Hematopoietic multipotent progenitor cell treated with erythropoietin and hydrocortisone succinate and interleukin-3 and kit ligand, for 4 days (in vitro differentiated cells): ENCODE measurements around the gene PELO.

Experiments used
- DNase-seq: peaks from one replicate; pipeline ENCODE4 v3.0.0-alpha.2; 2015

The PELO gene

DNA sequence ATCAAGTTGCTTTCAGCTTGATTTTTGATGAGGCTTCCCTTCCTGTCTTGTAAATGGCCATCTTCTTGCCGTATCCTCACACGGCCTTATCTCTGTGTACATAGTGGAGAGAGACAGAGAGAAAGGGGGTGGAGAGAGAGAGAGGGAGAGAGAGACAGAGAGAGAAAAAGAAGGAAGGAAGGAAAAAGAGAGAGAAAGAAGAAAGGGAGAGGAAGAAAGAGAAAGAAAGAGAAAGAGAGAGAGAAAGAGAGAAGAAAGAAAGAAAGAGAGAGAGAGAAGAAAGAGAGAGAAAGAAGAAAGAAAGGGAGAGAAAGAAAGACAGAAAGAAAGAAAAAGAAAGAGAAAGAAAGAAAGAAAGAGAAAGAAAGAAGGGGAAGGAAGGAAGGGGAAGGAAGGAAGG lies 46.6 kb downstream of the PELO start:
- no peak for DNase-seq

DNA sequence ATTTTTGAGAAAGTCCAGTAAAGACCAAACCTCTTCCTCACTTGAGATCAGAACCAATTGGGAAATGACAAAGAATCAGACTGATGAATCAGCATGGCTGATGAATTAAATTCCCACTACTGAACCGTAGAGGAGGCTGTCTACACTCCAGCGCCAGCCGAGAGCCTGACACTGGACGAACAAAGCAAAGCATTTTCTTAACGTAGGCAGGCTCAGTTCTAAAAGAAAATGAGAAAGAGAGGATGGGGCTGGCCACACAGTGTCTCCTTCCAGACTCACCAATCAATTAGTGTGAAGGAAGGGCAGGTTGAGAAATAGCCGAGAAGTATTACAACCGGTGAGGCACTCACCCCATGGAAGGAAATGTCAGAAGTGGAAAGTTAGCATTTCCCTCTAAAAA lies 49.4 kb downstream of the PELO start:
- no peak for DNase-seq
